Kidney (tissue), 14 donors: ENCODE data around the gene RNF169. TPM values are rescaled to one million over a fixed set of nuclear protein-coding genes. Genes with fewer than 3 reads are reported as not detected.
A peak's percentile ranks its signal among the peaks of the same experiment; 100 is the strongest.

ENCODE experiments used
- DNase-seq, 5 donors: peaks; one replicate each; pipeline ENCODE4 v3.0.0-alpha.2; 2013 to 2020
- FAIRE-seq: peaks from 2 replicates; lab custom pipeline; 2012; peaks lifted over from hg19 to GRCh38; lab: Jason Lieb, UNC
- H3K27ac ChIP-seq, 2 donors: one replicate each; pipeline ENCODE4 v1.7.0; 2013; ENCODE audit warnings: low read depth in 2 of 2, low read length in 2 of 2, inconsistent platforms in 1 of 2
- H3K27me3 ChIP-seq: one replicate; pipeline ENCODE4 v1.7.1; 2013; ENCODE audit warnings: low read length, inconsistent platforms; ENCODE audit not compliant: control insufficient read depth, insufficient read depth
- H3K36me3 ChIP-seq, 3 donors: one replicate each; pipeline versions ENCODE4 v1.7.0 to v1.7.1; 2013; ENCODE audit warnings: low read length in 3 of 3, control low read depth in 1 of 3, inconsistent platforms in 1 of 3; ENCODE audit not compliant: insufficient read depth in 3 of 3, control insufficient read depth in 2 of 3
- H3K4me1 ChIP-seq, 3 donors: one replicate each; pipeline versions ENCODE4 v1.7.0 to v1.7.1; 2013; ENCODE audit warnings: low read length in 3 of 3, inconsistent platforms in 1 of 3, low read depth in 1 of 3; ENCODE audit not compliant: control insufficient read depth in 2 of 3, insufficient read depth in 2 of 3
- H3K4me3 ChIP-seq, 3 donors: one replicate each; pipeline versions ENCODE4 v1.7.0 to v1.8.1; 2013; ENCODE audit warnings: low read length in 3 of 3, control low read depth in 1 of 3, inconsistent platforms in 1 of 3
- H3K9ac ChIP-seq, 3 donors: one replicate each; pipeline versions ENCODE4 v1.7.0 to v1.7.1; 2013; ENCODE audit warnings: low read length in 3 of 3, control low read depth in 1 of 3, inconsistent platforms in 1 of 3
- H3K9me3 ChIP-seq, 3 donors: one replicate each; pipeline versions ENCODE4 v1.7.0 to v1.7.1; 2013; ENCODE audit warnings: low read length in 3 of 3, control low read depth in 1 of 3, inconsistent platforms in 1 of 3; ENCODE audit not compliant: control insufficient read depth in 2 of 3, insufficient read depth in 1 of 3
- intact Hi-C: fragments of 100-400 bp; cut with DNase I; formaldehyde crosslinking; loops from one replicate; pipeline ENCODE4 v1.11.1; 2022
- polyA plus RNA-seq: library from polyadenylated mRNA; stranded (reverse); fragments of 350-450 nt; fragmentation: Illumina TruSeq; extraction: RNeasy Lipid Tissue Mini Kit (QIAGEN cat#74804); gene quantifications from one replicate; pipeline ENCODE4 v1.2.3, GENCODE V29; 2014; ENCODE audit warnings: low read depth, low replicate concordance; ENCODE audit not compliant: insufficient read depth
- total RNA-seq: library from RNA; stranded (reverse); fragmentation: NEBNext Ultra II Directional; extraction: Animal tissue kit (Norgen Biotek cat#: 25700); gene quantifications from one replicate; pipeline ENCODE4 v1.2.1, GENCODE V29; 2021
- TF ChIP-seq, protein P1 (sequence below): IDR thresholded peaks from 3 replicates; pipeline ENCODE4 v1.5.1; 2012; ENCODE audit warnings: mild to moderate bottlenecking, moderate library complexity, borderline replicate concordance; ENCODE audit not compliant: insufficient read depth; ENCODE audit errors: extremely low read depth
- donor health status: control.
- donor health status: control.
- donor health status: control.
- donor health status: control.
- donor health status: control.
- donor health status: DM: yes; HTN: yes; CAD: no.
- donor health status: Normal renal cell carcinoma (clear cell type).

The RNF169 gene
- total and polyA plus RNA-seq, 2 donors from 2014 or later, result 3.1 to 19.6 TPM

DNA sequence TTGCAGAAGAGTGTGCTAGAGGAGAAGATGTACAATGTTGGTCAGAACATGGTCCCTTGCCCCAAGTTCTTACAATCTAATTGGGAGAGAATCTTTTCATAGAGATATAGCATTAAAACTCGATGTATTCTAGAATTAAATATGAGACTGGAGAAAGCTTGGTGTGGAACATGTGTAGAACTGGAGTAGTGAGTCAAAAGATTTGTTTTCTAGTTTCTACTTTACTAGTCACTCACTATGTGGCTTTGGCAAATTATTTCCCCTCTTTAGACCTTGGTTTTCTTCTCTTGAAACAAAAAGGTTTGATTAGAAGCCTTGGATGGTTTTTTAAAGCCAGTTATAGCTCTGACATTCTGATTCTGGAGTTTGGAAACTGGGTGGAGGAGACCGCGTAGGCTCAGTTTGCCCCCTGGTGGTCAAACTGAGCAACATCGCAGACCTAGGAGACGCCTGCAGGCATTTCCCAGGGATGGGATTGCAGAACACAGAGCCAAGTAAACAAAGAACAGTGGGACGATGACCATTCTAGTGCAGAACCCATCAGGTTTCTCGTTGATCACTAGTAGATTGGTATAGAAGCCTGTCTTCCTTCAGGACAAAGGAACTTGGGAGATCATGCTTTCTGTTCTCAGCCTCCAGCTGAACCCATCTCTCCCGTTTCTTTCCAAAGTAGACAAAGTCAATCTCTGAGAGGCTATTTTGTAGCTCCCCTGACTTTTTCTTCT is 8.9 kb upstream of the RNF169 start:
- TF ChIP-seq, protein P1, sequence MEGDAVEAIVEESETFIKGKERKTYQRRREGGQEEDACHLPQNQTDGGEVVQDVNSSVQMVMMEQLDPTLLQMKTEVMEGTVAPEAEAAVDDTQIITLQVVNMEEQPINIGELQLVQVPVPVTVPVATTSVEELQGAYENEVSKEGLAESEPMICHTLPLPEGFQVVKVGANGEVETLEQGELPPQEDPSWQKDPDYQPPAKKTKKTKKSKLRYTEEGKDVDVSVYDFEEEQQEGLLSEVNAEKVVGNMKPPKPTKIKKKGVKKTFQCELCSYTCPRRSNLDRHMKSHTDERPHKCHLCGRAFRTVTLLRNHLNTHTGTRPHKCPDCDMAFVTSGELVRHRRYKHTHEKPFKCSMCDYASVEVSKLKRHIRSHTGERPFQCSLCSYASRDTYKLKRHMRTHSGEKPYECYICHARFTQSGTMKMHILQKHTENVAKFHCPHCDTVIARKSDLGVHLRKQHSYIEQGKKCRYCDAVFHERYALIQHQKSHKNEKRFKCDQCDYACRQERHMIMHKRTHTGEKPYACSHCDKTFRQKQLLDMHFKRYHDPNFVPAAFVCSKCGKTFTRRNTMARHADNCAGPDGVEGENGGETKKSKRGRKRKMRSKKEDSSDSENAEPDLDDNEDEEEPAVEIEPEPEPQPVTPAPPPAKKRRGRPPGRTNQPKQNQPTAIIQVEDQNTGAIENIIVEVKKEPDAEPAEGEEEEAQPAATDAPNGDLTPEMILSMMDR, result peak; percentile 76
- H3K27ac ChIP-seq, result no peak overlapping the region
- no peaks in the 10 kb centered on the region for H3K4me1 ChIP-seq
- H3K27me3 ChIP-seq, result peaks cover 2% of the 10 kb centered on the region
- no peak overlapping the region for H3K9ac ChIP-seq
- intact Hi-C loops, result no loop called here
- no peaks in the 10 kb centered on the region for H3K9me3 ChIP-seq
- H3K36me3 ChIP-seq, result no peaks in the 10 kb centered on the region
- FAIRE-seq (no peak), DNase-seq (peak in 4 of 5 donors; percentile 54 to 80 (median 64))
- no peak overlapping the region for H3K4me3 ChIP-seq

DNA sequence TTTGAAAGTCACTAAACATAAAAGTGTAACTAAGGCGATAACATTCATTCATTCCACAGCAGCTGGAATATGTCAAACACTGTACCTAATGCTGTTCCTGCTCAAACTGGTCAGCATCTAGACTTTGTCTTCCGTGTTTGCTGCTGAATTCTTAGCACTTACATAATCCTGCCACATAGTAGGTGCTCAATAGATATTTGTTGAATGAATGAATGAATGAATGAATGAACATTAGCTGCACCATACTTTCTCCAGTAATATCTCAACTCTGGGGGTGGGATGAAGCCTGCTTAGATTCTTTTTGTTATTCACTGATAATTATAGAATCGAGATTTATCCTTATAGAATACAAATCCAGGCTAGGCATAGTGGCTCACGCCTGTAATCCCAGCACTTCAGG is 6.6 kb upstream of the RNF169 start:
- Histone ChIP-seq H3K9me3 (no peaks in the 10 kb centered on the region), H3K4me3 (no peak overlapping the region), H3K27ac (no peak overlapping the region), H3K27me3 (peaks cover 2% of the 10 kb centered on the region), H3K4me1 (no peaks in the 10 kb centered on the region), H3K9ac (no peak overlapping the region), H3K36me3 (no peaks in the 10 kb centered on the region)
- intact Hi-C loops, result no loop called here
- no peak for FAIRE-seq
- DNase-seq, result peak in 1 of 5 donors; percentile 29
- TF ChIP-seq, protein P1, result no peak

DNA sequence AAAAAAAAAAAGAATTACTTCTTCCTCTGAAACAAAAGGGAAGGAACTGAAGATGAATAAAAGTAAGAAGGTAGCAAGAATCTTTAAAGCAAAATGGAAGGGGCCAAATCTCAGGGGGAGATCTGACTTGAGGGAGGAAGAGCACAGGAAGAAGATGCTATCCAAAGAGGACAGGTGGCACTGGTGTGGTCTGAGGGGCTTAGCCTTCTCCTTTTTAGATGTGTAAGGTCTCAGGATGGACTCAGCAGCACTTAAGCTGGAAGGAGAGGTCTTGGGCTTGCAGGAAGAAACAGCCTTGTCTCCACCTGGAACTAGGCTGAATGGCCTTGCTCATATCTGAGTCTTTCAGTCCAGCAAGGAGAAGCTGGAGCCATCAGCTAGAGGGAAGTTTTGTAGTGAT is 5.0 kb upstream of the RNF169 start:
- intact Hi-C loops, result no loop called here
- H3K27me3 ChIP-seq, result peaks cover 2% of the 10 kb centered on the region
- DNase-seq (no peak), FAIRE-seq (no peak)
- H3K27ac ChIP-seq, result no peak overlapping the region
- H3K4me1 ChIP-seq, result peaks cover 3 to 7% (median 5%) of the 10 kb centered on the region in 3 donors
- no peak overlapping the region for H3K9ac ChIP-seq
- H3K9me3 ChIP-seq, result no peaks in the 10 kb centered on the region
- TF ChIP-seq, protein P1, result no peak
- no peak overlapping the region for H3K4me3 ChIP-seq
- no peaks in the 10 kb centered on the region for H3K36me3 ChIP-seq
